SK-N-SH (cell line): ENCODE results near the gene CELF4. TPM values are rescaled to one million over a fixed set of nuclear protein-coding genes. Genes with fewer than 3 reads are reported as not detected.

Experiments
- CTCF ChIA-PET: fragments of 300-600, 350-600 bp; formaldehyde crosslinking; extraction: SDS; loops from one replicate; lab custom pipeline; 2021; lab: Yijun Ruan, JAX
- POLR2A ChIA-PET: fragments of 350-600 bp; sonication (Branson Sonifier 250); formaldehyde crosslinking; extraction: SDS; loops from one replicate; lab custom pipeline; 2020; ENCODE audit warnings: antibody characterized with exemption, inconsistent platforms; lab: Yijun Ruan, JAX
- DNase-seq: peaks from one replicate; pipeline ENCODE4 v3.0.0; 2012
- H2AFZ ChIP-seq: fragments of 200-600 bp; sonication (generic); 2 replicates; pipeline ENCODE4 v1.8.1; 2016; ENCODE audit warnings: antibody characterized with exemption, mild to moderate bottlenecking, low read depth
- H3F3A ChIP-seq: fragments of 200-600 bp; sonication (generic); replicated peaks from 2 replicates; pipeline ENCODE3; 2016; ENCODE audit warnings: antibody characterized with exemption, mild to moderate bottlenecking; ENCODE audit not compliant: insufficient read depth
- H3K27ac ChIP-seq, 2 experiments: fragments of 200-500 bp in 1 of 2; fragments of 200-600 bp in 1 of 2; sonication (Bioruptor generic) in 1 of 2; sonication (generic), shearing (Covaris generic) in 1 of 2; 2 replicates each; pipeline versions ENCODE4 v1.5.1 to v1.6.1; 2014 to 2016; ENCODE audit warnings: low read depth in 2 of 2, inconsistent platforms in 1 of 2, low read length in 1 of 2, mild to moderate bottlenecking in 1 of 2, mixed read lengths in 1 of 2
- H3K27me3 ChIP-seq: fragments of 200-600 bp; sonication (generic), shearing (Covaris generic); 2 replicates; pipeline ENCODE4 v1.6.1; 2016; ENCODE audit warnings: mixed run types; ENCODE audit not compliant: insufficient read depth
- H3K36me3 ChIP-seq, 2 experiments: fragments of 200-500 bp in 1 of 2; fragments of 200-600 bp in 1 of 2; sonication (Bioruptor generic) in 1 of 2; sonication (generic) in 1 of 2; replicated peaks in 1 of 2; 2 replicates each; pipeline versions ENCODE3 to v1.5.1; 2014 to 2016; ENCODE audit warnings: low read length in 1 of 2, mild to moderate bottlenecking in 1 of 2; ENCODE audit not compliant: insufficient read depth in 2 of 2, control insufficient read depth in 1 of 2
- H3K4me1 ChIP-seq, 2 experiments: fragments of 200-500 bp in 1 of 2; fragments of 200-600 bp in 1 of 2; sonication (Bioruptor generic) in 1 of 2; sonication (generic), shearing (Covaris generic) in 1 of 2; 2 replicates each; pipeline versions ENCODE4 v1.5.1 to v1.6.1; 2014 to 2016; ENCODE audit warnings: low read depth in 1 of 2, low read length in 1 of 2, mixed run types in 1 of 2; ENCODE audit not compliant: insufficient read depth in 2 of 2, control insufficient read depth in 1 of 2
- H3K4me2 ChIP-seq: fragments of 200-600 bp; sonication (generic), shearing (Covaris generic); 2 replicates; pipeline ENCODE4 v1.6.1; 2017; ENCODE audit warnings: mixed run types
- H3K4me3 ChIP-seq, 2 experiments: fragments of 200-500 bp in 1 of 2; fragments of 200-600 bp in 1 of 2; sonication (Bioruptor generic) in 1 of 2; sonication (generic), shearing (Covaris generic) in 1 of 2; 2 replicates each; pipeline versions ENCODE4 v1.5.1 to v1.8.1; 2014 to 2016; ENCODE audit warnings: low read depth in 2 of 2, inconsistent platforms in 1 of 2, low read length in 1 of 2, mild to moderate bottlenecking in 1 of 2, mixed read lengths in 1 of 2, moderate library complexity in 1 of 2
- H3K79me2 ChIP-seq: fragments of 200-600 bp; sonication (generic); 2 replicates; pipeline ENCODE4 v1.8.1; 2017; ENCODE audit warnings: mild to moderate bottlenecking; ENCODE audit not compliant: insufficient read depth
- H3K9ac ChIP-seq: fragments of 200-600 bp; sonication (generic); 2 replicates; pipeline ENCODE4 v1.6.1; 2017; ENCODE audit warnings: mixed run types
- H3K9me2 ChIP-seq: fragments of 200-600 bp; sonication (generic); 2 replicates; pipeline ENCODE4 v1.6.1; 2017; ENCODE audit warnings: mixed run types
- H3K9me3 ChIP-seq: fragments of 200-600 bp; sonication (generic); 2 replicates; pipeline ENCODE4 v1.6.1; 2017; ENCODE audit warnings: mixed run types, mild to moderate bottlenecking, moderate library complexity
- H4K20me1 ChIP-seq: fragments of 200-600 bp; sonication (generic); 2 replicates; pipeline ENCODE4 v1.6.1; 2017; ENCODE audit warnings: mild to moderate bottlenecking, mixed run types; ENCODE audit not compliant: insufficient read depth
- ELF1 ChIP-seq: IDR thresholded peaks from 2 replicates; pipeline ENCODE4 v1.4.0; 2012
- EP300 ChIP-seq, 2 experiments: IDR thresholded peaks; 2 replicates each; pipeline versions ENCODE4 v1.4.0 to v1.6.1; 2012; ENCODE audit warnings: borderline replicate concordance in 1 of 2, low read depth in 1 of 2, low read length in 1 of 2
- EZH2phosphoT487 ChIP-seq: fragments of 200-600 bp; sonication (generic); IDR thresholded peaks from 2 replicates; pipeline ENCODE4 v1.6.1; 2017; ENCODE audit warnings: low read depth, mixed run types, mild to moderate bottlenecking, antibody characterized with exemption, moderate library complexity, borderline replicate concordance
- GATA2 ChIP-seq: sonication (generic); formaldehyde crosslinking; IDR thresholded peaks from 2 replicates; pipeline ENCODE4 v1.5.0; 2020; ENCODE audit warnings: mild to moderate bottlenecking, missing genetic modification reagents
- JUND ChIP-seq: IDR thresholded peaks from 2 replicates; pipeline ENCODE4 v1.4.0; 2012
- MEF2A ChIP-seq: IDR thresholded peaks from 2 replicates; pipeline ENCODE4 v1.4.0; 2012; ENCODE audit warnings: low read depth, borderline replicate concordance
- NFIC ChIP-seq: IDR thresholded peaks from 2 replicates; pipeline ENCODE4 v1.4.0; 2012; ENCODE audit warnings: borderline replicate concordance
- RCOR1 ChIP-seq: fragments of 150-350 bp; IDR thresholded peaks from 2 replicates; pipeline ENCODE4 v1.6.1; 2017; ENCODE audit warnings: antibody characterized with exemption, low read length
- RFX5 ChIP-seq: IDR thresholded peaks from 2 replicates; pipeline ENCODE4 v1.6.1; 2012; ENCODE audit warnings: mild to moderate bottlenecking, improper control_type of control experiment, low read length
- RXRA ChIP-seq: IDR thresholded peaks from 2 replicates; pipeline ENCODE4 v1.4.0; 2012; ENCODE audit warnings: low read depth, mild to moderate bottlenecking, borderline replicate concordance
- SIN3A ChIP-seq: IDR thresholded peaks from 2 replicates; pipeline ENCODE4 v1.6.1; 2012; ENCODE audit warnings: low read depth, mild to moderate bottlenecking, low read length, moderate library complexity, borderline replicate concordance
- SMC3 ChIP-seq: IDR thresholded peaks from 2 replicates; pipeline ENCODE4 v1.6.1; 2012; ENCODE audit warnings: low read depth, low read length, improper control_type of control experiment
- TCF12 ChIP-seq: IDR thresholded peaks from 2 replicates; pipeline ENCODE4 v1.4.0; 2012
- TEAD4 ChIP-seq: IDR thresholded peaks from 2 replicates; pipeline ENCODE4 v1.4.0; 2012; ENCODE audit warnings: mild to moderate bottlenecking, borderline replicate concordance; ENCODE audit not compliant: insufficient read depth
- USF1 ChIP-seq: IDR thresholded peaks from 2 replicates; pipeline ENCODE4 v1.4.0; 2012; ENCODE audit warnings: low read depth, borderline replicate concordance
- YY1 ChIP-seq: IDR thresholded peaks from 2 replicates; pipeline ENCODE4 v1.4.0; 2012; ENCODE audit warnings: low read depth, mild to moderate bottlenecking
- ZBTB33 ChIP-seq: IDR thresholded peaks from 2 replicates; pipeline ENCODE4 v1.4.0; 2012; ENCODE audit warnings: low read depth, borderline replicate concordance
- WGBS: methylation state at CpG from one replicate; pipeline ENCODE4 v1.1.6; 2017; ENCODE audit warnings: low lambda C conversion rate; 5-methylcytosine and 5-hydroxymethylcytosine counted together
- polyA plus RNA-seq, 3 experiments: library from polyadenylated mRNA; depleted of rRNA; stranded (reverse); fragments of >200 nt; gene quantifications; 2 replicates each; pipeline ENCODE4 v1.2.3, GENCODE V29; 2012

Gene CELF4
- polyA plus RNA-seq, 1 of the 3 experiments (the other 2 are of a cell fraction): 0.26 TPM

GRCh38 chr18:37514953-37515352 lies 50.6 kb downstream of the CELF4 start:
- POLR2A ChIA-PET: no interaction called here
- Histone ChIP-seq H3F3A (no peaks in the 10 kb centered on the region), H3K4me3 (no peak overlapping the region), H3K4me2 (no peak overlapping the region), H3K27me3 (no peaks in the 10 kb centered on the region), H3K79me2 (no peaks in the 10 kb centered on the region), H3K27ac (peak overlapping the region in 1 of 2 experiments; percentile 93; a peak in 2 of 4 replicates), H3K4me1 (peaks cover 0 to 51% of the 10 kb centered on the region in 2 experiments; a peak in 2 of 4 replicates), H3K9ac (no peak overlapping the region), H3K36me3 (no peaks in the 10 kb centered on the region), H3K9me2 (no peaks in the 10 kb centered on the region), H4K20me1 (no peaks in the 10 kb centered on the region), H3K9me3 (no peaks in the 10 kb centered on the region), H2AFZ (no peak overlapping the region)
- CTCF ChIA-PET: interaction anchor here (0.7 to 2.2 kb wide), 4 partner anchors 13 to 70 kb away, joined by 3 to 10 read pairs (median 3); no protein-coding TSS in a partner anchor
- WGBS: 48% methylated on average over 3 of the region's 3 CpGs
- TF ChIP-seq EP300 (IDR thresholded peaks at IDR 0.05; ENCODE audit: borderline replicate concordance in 1 of 2, low read depth in 1 of 2, low read length in 1 of 2): 0 out of 4 replicates have a peak, but pooled peaks of 1 of the 2 experiments have one; percentile 15
- TF ChIP-seq GATA2: peak; percentile 20; the same call in 1 of the 2 replicates
- no peak for TF ChIP-seq RFX5
- no peak for DNase-seq

- H3K27ac ChIP-seq: no peak overlapping the region
- H3K27me3 ChIP-seq: no peaks in the 10 kb centered on the region
- H3K4me3 ChIP-seq: no peak overlapping the region
- H3K36me3 ChIP-seq: no peaks in the 10 kb centered on the region
- ChIA-PET CTCF (no interaction called here), POLR2A (no interaction called here)
- no peaks in the 10 kb centered on the region for H3F3A ChIP-seq
- H3K9me2 ChIP-seq: no peaks in the 10 kb centered on the region
- H3K9ac ChIP-seq: no peak overlapping the region
- no peaks in the 10 kb centered on the region for H3K79me2 ChIP-seq
- DNase-seq: no peak
- H3K9me3 ChIP-seq: no peaks in the 10 kb centered on the region
- peaks cover 0 to 41% of the 10 kb centered on the region in 2 experiments; a peak in 2 of 4 replicates for H3K4me1 ChIP-seq
- TF ChIP-seq JUND (no peak), RXRA (no peak), SIN3A (no peak), SMC3 (no peak), ZBTB33 (no peak), TCF12 (no peak), YY1 (no peak), EZH2phosphoT487 (no peak), NFIC (no peak), MEF2A (no peak), TEAD4 (no peak), RCOR1 (no peak), ELF1 (no peak), USF1 (no peak)
- no peak overlapping the region for H3K4me2 ChIP-seq
- no peaks in the 10 kb centered on the region for H4K20me1 ChIP-seq
- H2AFZ ChIP-seq: no peak overlapping the region
- WGBS: 18% methylated on average over 2 of the region's 2 CpGs
Observed at GRCh38 chr18:37512400-37512799, 53.2 kb downstream of the CELF4 start.
